A673 (cell line): ENCODE measurements around the gene ROR2. TPM values are rescaled to one million over a fixed set of nuclear protein-coding genes. Genes with fewer than 3 reads are reported as not detected.

ENCODE experiments used
- BruUV-seq: library from RNA; stranded (reverse); fragments of 400-500 nt; replicated peaks from 2 replicates; lab custom pipeline; 2021; lab: Mats Ljungman, UMichigan
- CTCF ChIA-PET: fragments of 300-600 bp; sonication (Branson Sonifier 250); formaldehyde crosslinking; loops from one replicate; lab custom pipeline; 2022; ENCODE audit warnings: antibody characterized with exemption; lab: Charles Lee
- POLR2A ChIA-PET: fragments of 300-600 bp; sonication (Branson Sonifier 250); formaldehyde crosslinking; loops from one replicate; lab custom pipeline; 2022; ENCODE audit warnings: antibody characterized with exemption; ENCODE audit not compliant: low non-redundant PET; lab: Charles Lee
- DNase-seq: peaks from one replicate; pipeline ENCODE4 v3.0.0-alpha.2; 2015; ENCODE audit warnings: low spot score
- H3K27ac ChIP-seq: fragments of 200-600 bp; sonication (generic); 2 replicates; pipeline ENCODE4 v1.5.1; 2016; ENCODE audit warnings: mixed run types, low read depth, mild to moderate bottlenecking, mixed read lengths, antibody characterized with exemption, low read length; ENCODE audit not compliant: poor library complexity, severe bottlenecking
- H3K27me3 ChIP-seq: fragments of 200-600 bp; sonication (generic); replicated peaks from 2 replicates; pipeline ENCODE4 v1.6.1; 2017; ENCODE audit warnings: mixed run types, low read depth, mild to moderate bottlenecking, mixed read lengths, antibody characterized with exemption, low read length; ENCODE audit not compliant: insufficient read depth, poor library complexity
- H3K36me3 ChIP-seq: fragments of 200-600 bp; sonication (generic); 2 replicates; pipeline ENCODE4 v1.6.1; 2016; ENCODE audit warnings: mixed run types, mild to moderate bottlenecking, mixed read lengths, antibody characterized with exemption, low read length; ENCODE audit not compliant: insufficient read depth, poor library complexity, severe bottlenecking
- H3K4me1 ChIP-seq: fragments of 200-600 bp; sonication (generic); 2 replicates; pipeline ENCODE4 v1.6.1; 2017; ENCODE audit warnings: mixed run types, mild to moderate bottlenecking, mixed read lengths, antibody characterized with exemption, low read length; ENCODE audit not compliant: insufficient read depth, poor library complexity, severe bottlenecking
- H3K4me3 ChIP-seq: fragments of 200-600 bp; sonication (generic); 2 replicates; pipeline ENCODE4 v1.5.1; 2016; ENCODE audit warnings: low read depth, mixed run types, mild to moderate bottlenecking, mixed read lengths, low read length; ENCODE audit not compliant: poor library complexity, severe bottlenecking
- H3K9me3 ChIP-seq: fragments of 200-600 bp; sonication (generic); 2 replicates; pipeline ENCODE4 v1.6.1; 2016; ENCODE audit warnings: mixed run types, low read depth, mild to moderate bottlenecking, mixed read lengths, antibody characterized with exemption, low read length; ENCODE audit not compliant: poor library complexity, severe bottlenecking
- CTCF ChIP-seq: fragments of 300-800, 200-600 bp; sonication (generic); conservative IDR thresholded peaks from 2 replicates; pipeline ENCODE4 v1.5.1; 2017; ENCODE audit warnings: low read depth, mild to moderate bottlenecking, antibody characterized with exemption, low read length, moderate library complexity, mixed read lengths
- EZH2 ChIP-seq: fragments of 200-600 bp; sonication (generic); IDR thresholded peaks from 2 replicates; pipeline ENCODE4 v1.6.1; 2017; ENCODE audit warnings: borderline replicate concordance, low read depth, mild to moderate bottlenecking, mixed read lengths, antibody characterized with exemption, low read length; ENCODE audit not compliant: poor library complexity, severe bottlenecking
- intact Hi-C: fragments of 100-400 bp; cut with micrococcal nuclease; formaldehyde crosslinking; loops from one replicate; pipeline ENCODE4 v1.10.0; 2022; ENCODE audit not compliant: unreplicated experiment
- total RNA-seq: library from RNA; stranded (reverse); gene quantifications from 2 replicates; pipeline ENCODE4 v1.2.3, GENCODE V29; 2021

The ROR2 gene
- total RNA-seq, 1 experiment from 2014 or later, result 12.3 TPM

GRCh38 chr9:91766315-91767069, 183.5 kb downstream of the ROR2 start:
- peaks cover 17% of the 10 kb centered on the region for H3K27me3 ChIP-seq
- POLR2A ChIA-PET, result no interaction called here
- CTCF ChIA-PET, result interaction anchor here (1.0 kb wide), 1 partner anchor 8 kb away, joined by 3 read pairs; no protein-coding TSS in a partner anchor
- intact Hi-C loops, result no loop called here
- peaks cover 14% of the 10 kb centered on the region for H3K4me1 ChIP-seq
- H3K4me3 ChIP-seq, result no peak overlapping the region
- no peaks in the 10 kb centered on the region for H3K36me3 ChIP-seq
- BruUV-seq, result no TSS peak
- DNase-seq, result peak; percentile 83
- no peak overlapping the region for H3K27ac ChIP-seq
- TF ChIP-seq EZH2 (no peak), CTCF (no peak)
- peaks cover 11% of the 10 kb centered on the region for H3K9me3 ChIP-seq

- H3K27me3 ChIP-seq, result peaks cover 17% of the 10 kb centered on the region
- BruUV-seq, result no TSS peak
- intact Hi-C loops, result no loop called here
- TF ChIP-seq EZH2, result no peak
- TF ChIP-seq CTCF, result no peak
- ChIA-PET CTCF (no interaction called here), POLR2A (no interaction called here)
- peak; percentile 30 for DNase-seq
- peaks cover 11% of the 10 kb centered on the region for H3K9me3 ChIP-seq
- H3K4me1 ChIP-seq, result peaks cover 14% of the 10 kb centered on the region
- no peaks in the 10 kb centered on the region for H3K36me3 ChIP-seq
- no peak overlapping the region for H3K27ac ChIP-seq
- H3K4me3 ChIP-seq, result no peak overlapping the region
Measured at GRCh38 chr9:91765296-91765695, 184.7 kb downstream of the ROR2 start.

- Histone ChIP-seq H3K36me3 (no peaks in the 10 kb centered on the region), H3K9me3 (peaks cover 11% of the 10 kb centered on the region), H3K4me3 (no peak overlapping the region), H3K4me1 (peaks cover 14% of the 10 kb centered on the region), H3K27me3 (peaks cover 17% of the 10 kb centered on the region), H3K27ac (no peak overlapping the region)
- DNase-seq, result no peak
- BruUV-seq, result no TSS peak
- intact Hi-C loops, result no loop called here
- ChIA-PET POLR2A (no interaction called here), CTCF (no interaction called here)
- no peak for TF ChIP-seq CTCF
- no peak for TF ChIP-seq EZH2
Measured at GRCh38 chr9:91764661-91765060, 185.4 kb downstream of the ROR2 start.
